Stomach smooth muscle (tissue), 2 donors: ENCODE measurements around the gene C17orf75.

Experiments used
- H3K27ac ChIP-seq: one replicate; pipeline ENCODE4 v1.7.0; 2013; ENCODE audit warnings: mild to moderate bottlenecking, low read length, inconsistent platforms
- H3K27me3 ChIP-seq, 2 donors: one replicate each; pipeline ENCODE4 v1.7.0; 2013; ENCODE audit warnings: low read length in 2 of 2; ENCODE audit not compliant: insufficient read depth in 2 of 2, control insufficient read depth in 1 of 2
- H3K36me3 ChIP-seq, 2 donors: one replicate each; pipeline ENCODE4 v1.7.0; 2013; ENCODE audit warnings: low read length in 2 of 2; ENCODE audit not compliant: control insufficient read depth in 2 of 2, insufficient read depth in 2 of 2
- H3K4me1 ChIP-seq: one replicate; pipeline ENCODE4 v1.7.0; 2013; ENCODE audit warnings: low read length; ENCODE audit not compliant: control insufficient read depth, insufficient read depth
- H3K4me3 ChIP-seq, 2 donors: one replicate each; pipeline ENCODE4 v1.7.0; 2013; ENCODE audit warnings: low read length in 2 of 2
- H3K9ac ChIP-seq, 2 donors: one replicate each; pipeline ENCODE4 v1.7.0; 2013; ENCODE audit warnings: low read length in 2 of 2, mild to moderate bottlenecking in 1 of 2
- H3K9me3 ChIP-seq, 2 donors: one replicate each; pipeline ENCODE4 v1.7.0; 2013; ENCODE audit warnings: low read length in 2 of 2; ENCODE audit not compliant: control insufficient read depth in 2 of 2
- donor health status: healthy.
- donor health status: Pancreatic carcinoma.

Gene C17orf75

GRCh38 chr17:32303781-32304288 is 38.1 kb downstream of the C17orf75 start:
- Histone ChIP-seq H3K9me3 (no peaks in the 10 kb centered on the region), H3K27me3 (no peaks in the 10 kb centered on the region), H3K4me1 (no peaks in the 10 kb centered on the region), H3K4me3 (no peak overlapping the region), H3K9ac (no peak overlapping the region), H3K36me3 (no peaks in the 10 kb centered on the region), H3K27ac (no peak overlapping the region)

- H3K9ac ChIP-seq: no peak overlapping the region
- H3K36me3 ChIP-seq: no peaks in the 10 kb centered on the region
- H3K9me3 ChIP-seq: no peaks in the 10 kb centered on the region
- no peaks in the 10 kb centered on the region for H3K4me1 ChIP-seq
- H3K27me3 ChIP-seq: no peaks in the 10 kb centered on the region
- no peak overlapping the region for H3K27ac ChIP-seq
- H3K4me3 ChIP-seq: no peak overlapping the region
These were observed 38.9 kb downstream of the C17orf75 start for GRCh38 chr17:32302860-32303649.

- Histone ChIP-seq H3K27ac (no peak overlapping the region), H3K9ac (no peak overlapping the region), H3K36me3 (no peaks in the 10 kb centered on the region), H3K4me1 (no peaks in the 10 kb centered on the region), H3K27me3 (no peaks in the 10 kb centered on the region), H3K9me3 (no peaks in the 10 kb centered on the region), H3K4me3 (no peak overlapping the region)
These were observed 39.9 kb downstream of the C17orf75 start for GRCh38 chr17:32302037-32302436.

- Histone ChIP-seq H3K9me3 (no peaks in the 10 kb centered on the region), H3K27ac (no peak overlapping the region), H3K36me3 (no peaks in the 10 kb centered on the region), H3K9ac (no peak overlapping the region), H3K27me3 (no peaks in the 10 kb centered on the region), H3K4me3 (no peak overlapping the region), H3K4me1 (no peaks in the 10 kb centered on the region)
These were observed 42.3 kb downstream of the C17orf75 start for GRCh38 chr17:32299580-32300164.

GRCh38 chr17:32298721-32299579 is 43.0 kb downstream of the C17orf75 start:
- Histone ChIP-seq H3K27me3 (no peaks in the 10 kb centered on the region), H3K27ac (no peak overlapping the region), H3K36me3 (no peaks in the 10 kb centered on the region), H3K4me1 (no peaks in the 10 kb centered on the region), H3K9ac (no peak overlapping the region), H3K9me3 (no peaks in the 10 kb centered on the region), H3K4me3 (no peak overlapping the region)

GRCh38 chr17:32298298-32298697 is 43.7 kb downstream of the C17orf75 start:
- Histone ChIP-seq H3K27ac (no peak overlapping the region), H3K36me3 (no peaks in the 10 kb centered on the region), H3K4me3 (no peak overlapping the region), H3K9ac (no peak overlapping the region), H3K27me3 (no peaks in the 10 kb centered on the region), H3K4me1 (no peaks in the 10 kb centered on the region), H3K9me3 (no peaks in the 10 kb centered on the region)

- Histone ChIP-seq H3K9me3 (no peaks in the 10 kb centered on the region), H3K4me3 (no peak overlapping the region), H3K27me3 (no peaks in the 10 kb centered on the region), H3K9ac (no peak overlapping the region), H3K27ac (no peak overlapping the region), H3K36me3 (no peaks in the 10 kb centered on the region), H3K4me1 (no peaks in the 10 kb centered on the region)
These were observed 44.1 kb downstream of the C17orf75 start for GRCh38 chr17:32297860-32298259.

GRCh38 chr17:32297424-32297823 is 44.5 kb downstream of the C17orf75 start:
- H3K27me3 ChIP-seq: no peaks in the 10 kb centered on the region
- no peaks in the 10 kb centered on the region for H3K36me3 ChIP-seq
- no peaks in the 10 kb centered on the region for H3K9me3 ChIP-seq
- no peaks in the 10 kb centered on the region for H3K4me1 ChIP-seq
- no peak overlapping the region for H3K9ac ChIP-seq
- H3K4me3 ChIP-seq: no peak overlapping the region
- no peak overlapping the region for H3K27ac ChIP-seq

GRCh38 chr17:32292094-32292493 is 49.9 kb downstream of the C17orf75 start:
- Histone ChIP-seq H3K9me3 (no peaks in the 10 kb centered on the region), H3K4me1 (no peaks in the 10 kb centered on the region), H3K9ac (no peak overlapping the region), H3K36me3 (no peaks in the 10 kb centered on the region), H3K27me3 (no peaks in the 10 kb centered on the region), H3K4me3 (no peak overlapping the region), H3K27ac (no peak overlapping the region)

GRCh38 chr17:32289471-32290070 is 52.4 kb downstream of the C17orf75 start:
- H3K36me3 ChIP-seq: no peaks in the 10 kb centered on the region
- no peaks in the 10 kb centered on the region for H3K4me1 ChIP-seq
- H3K27me3 ChIP-seq: no peaks in the 10 kb centered on the region
- no peak overlapping the region for H3K9ac ChIP-seq
- no peak overlapping the region for H3K27ac ChIP-seq
- no peak overlapping the region for H3K4me3 ChIP-seq
- no peaks in the 10 kb centered on the region for H3K9me3 ChIP-seq
